ENCODE data around the gene ALB. TPM values are rescaled to one million over a fixed set of nuclear protein-coding genes. Genes with fewer than 3 reads are reported as not detected.

ALB gene
- total and polyA plus RNA-seq, 2 of the 8 experiments (the other 6 are each of a cell fraction or from before 2014, with no cell fraction given), result 0.12 TPM; not detected in 1

DNA sequence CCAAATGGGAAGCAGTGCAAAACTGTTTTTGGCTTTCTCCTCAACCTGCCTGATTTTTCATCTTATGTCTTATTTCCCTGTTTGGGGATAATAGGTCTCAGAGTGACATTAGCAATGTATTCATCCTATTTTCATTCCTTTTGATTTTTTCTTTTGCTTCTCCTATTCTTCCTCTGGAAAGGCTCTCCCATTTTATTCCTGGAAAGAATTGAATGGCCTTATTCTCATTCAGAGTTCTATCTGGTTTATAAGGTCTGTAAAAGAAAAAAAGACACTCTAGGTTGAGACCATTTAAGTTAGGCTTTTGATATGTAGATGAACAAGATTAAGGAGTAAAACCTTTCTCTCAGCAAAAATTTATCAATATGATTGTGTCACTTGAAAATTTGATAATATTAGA is 27.8 kb upstream of the ALB start (continued):
- no peak for TF ChIP-seq NRF1 (IDR thresholded peaks at IDR 0.05; ENCODE audit: low read depth, low read length)
- TF ChIP-seq, protein P1, sequence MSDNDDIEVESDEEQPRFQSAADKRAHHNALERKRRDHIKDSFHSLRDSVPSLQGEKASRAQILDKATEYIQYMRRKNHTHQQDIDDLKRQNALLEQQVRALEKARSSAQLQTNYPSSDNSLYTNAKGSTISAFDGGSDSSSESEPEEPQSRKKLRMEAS (IDR thresholded peaks at IDR 0.05), result no peak
- no peak for TF ChIP-seq EGR1 (IDR thresholded peaks at IDR 0.05; ENCODE audit: borderline replicate concordance, low read depth, low read length)
- no peak for TF ChIP-seq CHD1 (IDR thresholded peaks at IDR 0.05; ENCODE audit: low read depth, low read length)
- TF ChIP-seq MAFK (IDR thresholded peaks at IDR 0.05; ENCODE audit: low read depth, low read length), result no peak

Measured in H1 (cell line).